Measurements from ENCODE around the gene B4GALNT2.

The B4GALNT2 gene

DNA sequence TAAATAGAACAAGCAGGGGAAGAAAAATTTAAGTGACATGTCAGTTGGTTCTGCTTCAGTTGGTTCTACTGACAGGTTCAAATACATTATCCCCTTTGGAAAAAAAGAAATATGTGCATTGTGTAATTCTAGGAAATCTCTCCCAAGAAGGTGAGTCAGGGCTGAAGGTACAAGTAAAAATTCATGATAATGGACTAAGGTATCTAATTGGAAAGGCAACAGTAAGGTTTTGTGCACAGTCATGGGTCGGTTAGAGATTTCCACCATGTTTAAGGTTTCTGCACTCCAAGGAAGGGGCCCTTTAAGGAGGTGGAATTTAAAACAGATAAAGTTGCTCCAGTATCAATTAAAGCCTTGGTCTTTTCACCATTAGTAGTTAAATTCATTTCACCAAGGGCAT, 17.9 kb upstream of the B4GALNT2 start:
- in situ Hi-C loops (cut with HindIII; ENCODE audit: low pct_ligation_motif_present, low sequenced_read_pairs), result no loop called here
- H3K27me3 ChIP-seq (replicated peaks), result no peaks in the 10 kb centered on the region

DNA sequence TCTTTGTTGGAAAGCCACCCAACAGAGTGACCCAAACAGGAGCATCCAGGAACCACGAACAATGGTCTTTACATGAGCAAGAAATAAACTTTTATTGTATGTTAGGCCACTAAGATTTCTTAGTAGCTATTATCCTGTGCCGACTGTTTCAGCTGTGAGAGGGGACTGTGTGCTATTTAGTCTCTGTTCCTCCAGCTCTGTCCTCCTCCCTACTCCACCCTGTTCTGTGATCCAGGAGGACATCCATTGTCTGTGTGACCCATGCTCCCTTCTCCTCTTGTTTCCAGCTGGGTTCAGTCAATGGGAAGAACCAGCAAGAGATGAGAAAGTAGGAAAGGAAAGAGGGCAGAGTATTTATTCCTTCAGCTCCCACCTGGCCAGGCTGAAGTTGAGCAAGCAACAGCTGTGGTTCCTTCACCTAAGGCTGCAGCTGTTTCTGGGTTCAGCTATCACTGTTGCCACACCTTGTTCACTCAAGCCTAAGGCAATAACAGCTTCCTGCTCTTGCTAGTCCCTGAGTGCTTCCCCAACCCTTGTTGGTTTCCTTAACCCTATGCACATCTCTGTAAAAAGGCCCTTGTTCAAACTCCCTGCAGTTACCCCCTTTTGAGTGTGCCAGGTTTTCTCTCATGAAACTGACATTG, 14.9 kb upstream of the B4GALNT2 start:
- no peak overlapping the region for H3K4me3 ChIP-seq (ENCODE audit: low read depth, low read length)
- H3K27ac ChIP-seq, result no peak overlapping the region
- H3K36me3 ChIP-seq (replicated peaks), result no peaks in the 10 kb centered on the region
- in situ Hi-C loops (cut with HindIII; ENCODE audit: low pct_ligation_motif_present, low sequenced_read_pairs), result no loop called here
- no peaks in the 10 kb centered on the region for H3K27me3 ChIP-seq (replicated peaks)
- no peak for DNase-seq
- TF ChIP-seq, protein P1, sequence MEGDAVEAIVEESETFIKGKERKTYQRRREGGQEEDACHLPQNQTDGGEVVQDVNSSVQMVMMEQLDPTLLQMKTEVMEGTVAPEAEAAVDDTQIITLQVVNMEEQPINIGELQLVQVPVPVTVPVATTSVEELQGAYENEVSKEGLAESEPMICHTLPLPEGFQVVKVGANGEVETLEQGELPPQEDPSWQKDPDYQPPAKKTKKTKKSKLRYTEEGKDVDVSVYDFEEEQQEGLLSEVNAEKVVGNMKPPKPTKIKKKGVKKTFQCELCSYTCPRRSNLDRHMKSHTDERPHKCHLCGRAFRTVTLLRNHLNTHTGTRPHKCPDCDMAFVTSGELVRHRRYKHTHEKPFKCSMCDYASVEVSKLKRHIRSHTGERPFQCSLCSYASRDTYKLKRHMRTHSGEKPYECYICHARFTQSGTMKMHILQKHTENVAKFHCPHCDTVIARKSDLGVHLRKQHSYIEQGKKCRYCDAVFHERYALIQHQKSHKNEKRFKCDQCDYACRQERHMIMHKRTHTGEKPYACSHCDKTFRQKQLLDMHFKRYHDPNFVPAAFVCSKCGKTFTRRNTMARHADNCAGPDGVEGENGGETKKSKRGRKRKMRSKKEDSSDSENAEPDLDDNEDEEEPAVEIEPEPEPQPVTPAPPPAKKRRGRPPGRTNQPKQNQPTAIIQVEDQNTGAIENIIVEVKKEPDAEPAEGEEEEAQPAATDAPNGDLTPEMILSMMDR (IDR thresholded peaks at IDR 0.05; ENCODE audit: low read depth, low read length, missing control alignments), result no peak

More for the DNA sequence above, 17.9 kb upstream of the B4GALNT2 start:
- Histone ChIP-seq H3K4me3 (ENCODE audit: low read depth, low read length) (no peak overlapping the region), H3K27ac (no peak overlapping the region), H3K36me3 (replicated peaks) (no peaks in the 10 kb centered on the region)
- TF ChIP-seq, protein P1 (IDR thresholded peaks at IDR 0.05; ENCODE audit: low read depth, low read length, missing control alignments), result no peak
- no peak for DNase-seq

DNA sequence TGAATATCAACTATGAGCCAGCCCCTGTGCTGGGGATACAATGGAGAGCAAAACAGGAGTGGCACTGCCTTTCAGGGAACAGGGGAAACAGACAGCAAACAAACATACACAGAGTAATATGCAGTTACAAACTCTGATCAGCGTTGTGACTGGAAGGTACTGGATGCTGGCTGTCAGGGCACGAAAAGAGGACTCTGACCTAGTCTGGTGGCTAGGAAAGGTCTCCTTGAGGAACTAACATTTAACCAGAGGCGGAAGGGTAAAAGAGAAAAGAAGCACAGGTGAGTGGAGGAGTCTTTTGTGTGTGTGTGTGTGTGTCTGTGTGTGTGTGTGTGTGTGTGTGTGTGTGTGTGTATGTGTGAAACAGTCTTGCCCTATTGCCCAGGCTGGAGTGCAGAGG, 12.4 kb upstream of the B4GALNT2 start:
- DNase-seq, result no peak
- TF ChIP-seq, protein P1 (IDR thresholded peaks at IDR 0.05; ENCODE audit: low read depth, low read length, missing control alignments), result no peak
- no peaks in the 10 kb centered on the region for H3K27me3 ChIP-seq (replicated peaks)
- in situ Hi-C loops (cut with HindIII; ENCODE audit: low pct_ligation_motif_present, low sequenced_read_pairs), result no loop called here
- no peaks in the 10 kb centered on the region for H3K36me3 ChIP-seq (replicated peaks)
- no peak overlapping the region for H3K27ac ChIP-seq
- no peak overlapping the region for H3K4me3 ChIP-seq (ENCODE audit: low read depth, low read length)

DNA sequence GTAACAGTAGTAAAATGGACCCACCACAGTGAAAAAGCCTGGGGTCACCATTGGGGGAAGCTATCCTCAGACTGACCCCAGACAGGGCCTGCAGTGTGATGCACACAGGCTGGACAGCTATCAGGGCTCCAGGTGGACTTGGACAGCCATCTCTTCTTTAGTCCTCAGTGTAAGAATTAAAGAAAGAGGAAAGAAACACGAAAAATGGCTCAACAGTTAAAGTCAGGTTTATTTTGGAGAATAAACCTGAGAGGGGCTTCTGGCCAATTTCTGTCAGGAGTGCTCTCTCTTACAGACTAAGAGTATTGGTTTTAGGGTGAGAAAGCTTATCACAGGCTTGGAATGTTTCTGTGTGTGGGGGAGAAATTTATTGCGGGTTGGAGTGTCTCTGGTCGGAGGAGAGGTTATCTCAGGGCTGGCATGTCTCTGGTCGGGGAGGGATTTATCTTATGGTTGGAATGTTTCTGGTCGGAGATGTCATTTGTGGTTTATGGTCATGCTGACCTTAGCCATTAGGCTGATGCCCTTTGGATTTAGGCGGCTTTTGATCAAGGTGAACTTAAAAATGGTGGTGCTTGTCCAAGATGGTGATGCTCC, 10.8 kb upstream of the B4GALNT2 start:
- no peak overlapping the region for H3K27ac ChIP-seq
- no peaks in the 10 kb centered on the region for H3K36me3 ChIP-seq (replicated peaks)
- in situ Hi-C loops (cut with HindIII; ENCODE audit: low pct_ligation_motif_present, low sequenced_read_pairs), result no loop called here
- no peaks in the 10 kb centered on the region for H3K27me3 ChIP-seq (replicated peaks)
- no peak for DNase-seq
- TF ChIP-seq, protein P1 (IDR thresholded peaks at IDR 0.05; ENCODE audit: low read depth, low read length, missing control alignments), result no peak
- no peak overlapping the region for H3K4me3 ChIP-seq (ENCODE audit: low read depth, low read length)

DNA sequence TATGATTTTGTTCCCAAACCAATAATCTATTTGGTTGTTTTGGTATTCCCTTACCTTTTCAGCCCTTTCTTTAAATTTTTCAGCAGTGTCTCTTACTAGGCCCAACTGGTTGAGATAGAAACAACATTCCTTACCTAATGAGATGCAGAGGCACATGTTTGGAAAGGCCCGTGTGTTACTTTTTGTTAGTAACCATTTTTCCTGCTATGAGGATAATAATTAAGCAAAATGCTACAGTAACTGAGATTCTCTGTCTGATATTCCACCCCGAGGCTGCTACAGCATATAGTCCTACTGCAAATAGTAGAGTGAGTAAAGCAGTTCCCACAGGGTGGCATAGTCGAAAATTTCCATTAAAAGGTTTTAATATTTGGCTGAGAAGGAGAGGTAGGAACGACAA, 10.0 kb upstream of the B4GALNT2 start:
- no peaks in the 10 kb centered on the region for H3K27me3 ChIP-seq (replicated peaks)
- in situ Hi-C loops (cut with HindIII; ENCODE audit: low pct_ligation_motif_present, low sequenced_read_pairs), result no loop called here
- H3K36me3 ChIP-seq (replicated peaks), result no peaks in the 10 kb centered on the region

More for the DNA sequence above, 10.0 kb upstream of the B4GALNT2 start:
- no peak for DNase-seq
- Histone ChIP-seq H3K27ac (no peak overlapping the region), H3K4me3 (ENCODE audit: low read depth, low read length) (no peak overlapping the region)
- TF ChIP-seq, protein P1 (IDR thresholded peaks at IDR 0.05; ENCODE audit: low read depth, low read length, missing control alignments), result no peak

Measured in brain microvascular endothelial cell (primary cell).